NCI-H2107 treated with DMSO at 0.1 percent for 48 hours (cell line): ENCODE measurements around the gene ITGA7.

ENCODE experiments used
- DNase-seq: peaks from one replicate; lab custom pipeline; 2025; ENCODE audit not compliant: unreplicated experiment; lab: John Stamatoyannopoulos, UW

The ITGA7 gene

GRCh38 chr12:55733858-55734257, 26.2 kb upstream of the ITGA7 start:
- DNase-seq: no peak

- no peak for DNase-seq
These were observed 25.4 kb upstream of the ITGA7 start for GRCh38 chr12:55733021-55733555.

- DNase-seq: no peak
These were observed 24.6 kb upstream of the ITGA7 start for GRCh38 chr12:55732288-55732687.

DNA sequence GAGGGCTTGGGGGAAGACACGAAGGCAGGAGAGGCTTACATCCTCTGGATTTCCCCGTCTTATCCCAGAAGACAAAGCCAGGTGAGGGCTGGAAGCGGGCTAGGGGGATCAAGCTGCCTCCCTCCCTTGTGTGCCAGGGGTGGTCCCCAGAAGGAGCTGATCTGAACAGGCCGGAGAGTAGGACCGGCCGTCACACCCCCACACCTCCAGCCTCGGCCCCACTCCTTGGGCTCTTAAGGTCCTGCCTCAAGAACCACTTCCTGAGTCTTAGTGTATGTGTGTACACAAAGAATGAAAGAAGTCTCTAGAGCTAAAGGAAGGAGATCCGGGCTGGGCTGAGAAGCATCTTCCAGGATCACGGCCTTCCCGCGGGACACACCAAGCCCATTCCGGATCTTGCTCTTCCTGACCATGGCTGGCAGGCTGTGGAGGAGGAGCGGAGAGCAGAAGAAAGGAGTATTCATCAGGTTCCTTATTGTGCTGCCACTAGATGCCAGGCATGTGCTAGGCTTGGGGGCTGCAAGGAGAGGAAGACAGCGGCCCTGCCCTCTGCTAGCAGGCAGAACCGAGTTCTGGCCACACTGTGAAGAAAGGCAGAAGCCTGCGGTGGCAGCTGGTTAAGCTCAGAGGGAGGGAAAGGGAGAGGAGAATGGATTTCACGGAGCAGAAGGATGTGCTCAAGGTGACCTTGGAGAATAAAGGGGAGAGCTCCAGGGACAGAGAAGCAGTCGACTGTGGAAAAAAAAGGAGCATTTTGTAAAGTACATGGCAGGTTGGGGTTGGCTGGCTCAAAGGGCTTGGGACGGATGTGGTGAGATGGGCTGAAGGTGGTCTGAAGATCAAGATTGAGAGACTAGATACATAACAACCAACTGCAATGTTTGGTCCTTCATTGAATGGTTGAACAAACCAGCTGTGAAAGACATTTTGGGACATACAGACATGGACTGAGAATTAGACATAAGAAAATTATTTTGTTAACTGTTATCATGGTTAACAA, 22.4 kb upstream of the ITGA7 start:
- no peak for DNase-seq

DNA sequence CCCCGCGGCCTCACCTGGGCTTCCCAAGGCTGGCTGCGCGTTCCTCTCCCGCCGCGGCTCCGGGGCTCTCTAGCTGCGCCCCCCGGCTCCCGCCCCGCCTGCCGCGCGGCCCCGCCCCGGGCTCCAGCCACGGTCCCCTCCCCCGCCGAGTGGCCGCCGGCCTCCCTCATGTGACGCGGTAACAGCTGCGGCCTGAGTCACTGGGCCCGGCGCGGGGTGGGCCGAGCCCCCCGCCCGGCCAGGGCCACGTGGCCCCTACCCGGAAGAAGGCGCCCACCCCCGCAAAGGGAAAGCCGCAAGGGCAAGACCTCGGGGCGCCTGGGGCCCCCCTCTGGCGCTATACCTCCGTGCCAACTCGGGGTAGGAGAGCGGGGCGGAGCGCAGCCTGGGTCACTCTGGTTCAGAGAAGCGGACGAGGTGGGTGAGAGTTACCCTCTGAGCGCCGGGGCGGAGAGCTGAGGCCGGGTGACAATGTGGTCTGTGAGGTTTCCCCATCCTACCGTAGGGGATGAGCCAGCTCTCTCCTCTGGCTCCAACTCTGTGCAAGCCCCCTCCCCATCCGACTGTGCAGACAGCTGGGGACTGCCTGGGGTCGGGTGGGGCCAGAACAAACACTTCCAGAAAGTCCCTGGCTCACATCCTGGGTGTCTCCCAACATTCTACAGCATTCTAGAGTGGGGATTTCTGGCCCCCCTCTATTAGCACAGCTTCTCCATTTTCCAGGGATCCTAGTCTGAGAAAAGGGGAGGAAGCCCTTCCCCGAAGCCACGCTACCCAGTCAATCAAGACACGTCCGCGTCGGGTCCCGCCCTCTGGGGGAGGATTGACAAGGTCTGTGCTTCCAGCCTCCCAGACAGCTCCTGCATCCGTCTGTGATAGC, 21.5 kb upstream of the ITGA7 start, which contains the start of gene CD63:
Gene CD63 (minus strand): TSS at position 71 of the 880 bp plus-strand sequence. CDS start 668 bp downstream, outside the sequence.
- DNase-seq: peak; percentile 78

- DNase-seq: no peak
These were observed 20.7 kb upstream of the ITGA7 start for GRCh38 chr12:55728186-55728938.

GRCh38 chr12:55727643-55728185, 20.0 kb upstream of the ITGA7 start:
- DNase-seq: no peak

GRCh38 chr12:55726971-55727370, 19.3 kb upstream of the ITGA7 start:
- DNase-seq: no peak

GRCh38 chr12:55725556-55725955, 17.9 kb upstream of the ITGA7 start:
- no peak for DNase-seq

GRCh38 chr12:55724940-55725309, 17.2 kb upstream of the ITGA7 start:
- DNase-seq: no peak

DNA sequence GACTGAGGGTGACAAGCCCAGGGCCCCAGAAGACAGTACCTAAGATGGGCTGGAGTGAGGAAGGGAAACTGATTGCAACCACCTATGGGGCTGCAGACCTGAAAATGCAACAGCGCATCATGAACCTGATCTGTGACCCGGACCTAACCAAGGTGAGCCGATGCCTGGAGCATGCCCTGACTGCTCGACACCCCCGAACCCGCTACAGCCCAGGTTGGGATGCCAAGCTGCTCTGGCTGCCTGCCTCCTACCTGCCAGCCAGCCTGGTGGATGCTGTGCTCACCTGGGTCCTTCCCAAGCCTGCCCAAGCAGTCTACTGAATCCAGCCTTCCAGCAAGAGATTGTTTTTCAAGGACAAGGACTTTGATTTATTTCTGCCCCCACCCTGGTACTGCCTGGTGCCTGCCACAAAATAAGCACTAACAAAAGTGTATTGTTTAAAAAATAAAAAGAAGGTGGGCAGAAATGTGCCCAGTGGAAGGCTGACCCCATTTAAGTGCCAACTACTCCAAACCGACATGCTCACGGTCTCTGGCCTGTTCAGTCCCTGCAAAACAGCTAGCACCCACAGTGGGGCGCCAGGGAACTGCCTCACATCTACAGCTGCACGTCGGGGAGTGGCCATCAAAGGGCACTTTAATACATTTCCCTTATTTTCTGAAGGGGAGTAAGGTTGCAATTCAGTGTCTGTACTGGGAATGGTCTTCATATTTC, 16.7 kb upstream of the ITGA7 start:
- no peak for DNase-seq

DNA sequence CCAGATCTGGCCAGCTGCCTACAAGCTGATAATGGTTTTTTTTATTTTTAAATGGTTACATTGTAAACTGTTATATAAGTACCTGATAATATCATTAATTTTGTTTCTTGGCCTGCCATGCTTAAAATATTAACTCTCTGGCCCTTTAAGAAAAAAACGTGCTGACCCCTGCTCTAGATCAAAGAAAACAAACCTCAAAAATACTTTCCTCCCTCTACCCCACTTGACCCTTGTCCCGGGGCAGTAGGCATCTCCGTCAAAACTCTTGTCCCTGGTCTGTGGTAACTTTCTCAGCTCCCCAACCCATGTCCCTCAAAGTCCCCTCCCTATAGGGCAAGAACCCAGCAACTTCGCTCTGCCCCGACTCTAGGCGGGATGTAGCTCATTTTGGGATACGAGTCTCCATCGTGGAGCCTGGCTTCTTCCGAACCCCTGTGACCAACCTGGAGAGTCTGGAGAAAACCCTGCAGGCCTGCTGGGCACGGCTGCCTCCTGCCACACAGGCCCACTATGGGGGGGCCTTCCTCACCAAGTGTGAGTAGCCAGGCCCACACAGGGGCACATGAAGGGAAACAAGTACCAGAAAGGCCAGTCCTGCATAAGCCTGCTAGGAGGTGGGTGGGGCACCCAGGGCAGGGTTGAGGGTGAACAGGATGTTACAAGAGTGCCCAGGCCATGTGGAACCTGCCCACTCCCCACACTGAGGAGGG, 16.0 kb upstream of the ITGA7 start:
- DNase-seq: no peak

- DNase-seq: no peak
These were observed 15.2 kb upstream of the ITGA7 start for GRCh38 chr12:55722948-55723347.

DNA sequence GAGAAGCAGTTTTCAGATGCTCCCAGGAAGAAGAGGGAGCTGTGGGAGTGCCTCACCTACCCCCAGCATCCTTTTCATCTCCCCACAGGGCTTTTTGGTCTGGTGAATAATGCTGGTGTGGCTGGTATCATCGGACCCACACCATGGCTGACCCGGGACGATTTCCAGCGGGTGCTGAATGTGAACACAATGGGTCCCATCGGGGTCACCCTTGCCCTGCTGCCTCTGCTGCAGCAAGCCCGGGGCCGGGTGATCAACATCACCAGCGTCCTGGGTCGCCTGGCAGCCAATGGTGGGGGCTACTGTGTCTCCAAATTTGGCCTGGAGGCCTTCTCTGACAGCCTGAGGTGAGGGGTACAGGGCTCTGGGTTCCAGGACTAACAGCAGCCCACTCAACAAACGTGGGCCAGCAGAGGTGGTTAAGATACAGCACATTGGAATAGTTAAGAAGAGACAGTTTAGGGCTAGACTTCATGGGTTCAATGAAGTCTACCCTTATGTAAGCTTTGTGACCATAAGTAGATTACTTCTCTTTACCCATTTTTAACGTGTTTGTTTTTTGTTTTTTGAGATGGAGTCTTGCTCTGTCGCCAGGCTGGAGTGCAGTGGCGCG, 14.0 kb upstream of the ITGA7 start:
- no peak for DNase-seq

GRCh38 chr12:55720894-55721444, 13.3 kb upstream of the ITGA7 start:
- no peak for DNase-seq

- no peak for DNase-seq
These were observed 12.4 kb upstream of the ITGA7 start, which contains the start of gene RDH5 for GRCh38 chr12:55720071-55720564. Gene RDH5 (plus strand): TSS chr12:55720393. CDS start chr12:55721185, 792 bp downstream.

DNA sequence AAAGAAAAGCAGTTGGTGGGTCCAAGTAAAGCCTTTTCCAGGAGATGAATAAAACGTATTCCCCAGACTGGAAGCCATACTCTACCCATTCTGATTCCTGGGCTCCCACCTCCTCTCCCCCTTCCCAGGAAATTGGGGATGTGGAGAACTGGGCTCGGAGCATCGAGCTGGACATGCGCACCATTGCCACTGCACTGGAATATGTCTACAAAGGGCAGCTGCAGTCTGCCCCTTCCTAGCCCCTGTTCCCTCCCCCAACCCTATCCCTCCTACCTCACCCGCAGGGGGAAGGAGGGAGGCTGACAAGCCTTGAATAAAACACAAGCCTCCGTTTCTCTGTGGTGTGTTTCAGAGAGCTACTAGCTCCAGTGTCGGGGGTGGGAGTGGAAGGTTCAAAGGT, 11.7 kb upstream of the ITGA7 start:
- no peak for DNase-seq

- no peak for DNase-seq
These were observed 11.0 kb upstream of the ITGA7 start for GRCh38 chr12:55718624-55719275.
